ENCODE data around the gene THTPA. TPM values are rescaled to one million over a fixed set of nuclear protein-coding genes. Genes with fewer than 3 reads are reported as not detected.

THTPA gene
- total and polyA plus RNA-seq, 3 experiments from 2014 or later, result 10.7 to 13.4 (median 13.4) TPM

GRCh38 chr14:23543403-23543802, 12.7 kb upstream of the THTPA start:
- POLR2A ChIA-PET, result no interaction called here
- H3K27me3 Mint-ChIP-seq, result peaks cover 3 to 4% of the 10 kb centered on the region in 2 donors
- H3K27me3 ChIP-seq (ENCODE audit: insufficient read depth, low read length, poor library complexity, severe bottlenecking), result no peaks in the 10 kb centered on the region
- no peaks in the 10 kb centered on the region for H3K36me3 Mint-ChIP-seq
- H3K4me3 ChIP-seq (ENCODE audit: low read length), result no peak overlapping the region
- no peak overlapping the region for H3K27ac Mint-ChIP-seq
- CTCF ChIA-PET, result interaction anchor here (8.1 kb wide), 1 partner anchor 16 kb away, joined by 52 read pairs; no protein-coding TSS in a partner anchor
- no peaks in the 10 kb centered on the region for H3K9me3 Mint-ChIP-seq
- DNase-seq, result no peak
- H3K4me1 ChIP-seq (ENCODE audit: insufficient read depth, low read length), result no peaks in the 10 kb centered on the region
- H3K9me3 ChIP-seq (ENCODE audit: low read length), result no peaks in the 10 kb centered on the region
- H3K4me1 Mint-ChIP-seq, result no peaks in the 10 kb centered on the region
- H3K27ac ChIP-seq (ENCODE audit: low read depth, low read length), result no peak overlapping the region
- H3K36me3 ChIP-seq (ENCODE audit: insufficient read depth, low read length), result no peaks in the 10 kb centered on the region
- H3K4me3 Mint-ChIP-seq, result no peak overlapping the region

GRCh38 chr14:23544511-23545447, 11.3 kb upstream of the THTPA start:
- DNase-seq, result no peak
- ChIA-PET POLR2A (no interaction called here), CTCF (interaction anchor here (1.6 kb wide), 1 partner anchor 37 kb away, joined by 3 read pairs; no protein-coding TSS in a partner anchor)
- Histone ChIP-seq H3K36me3 (ENCODE audit: insufficient read depth, low read length) (no peaks in the 10 kb centered on the region), H3K4me3 (ENCODE audit: low read length) (no peak overlapping the region), H3K27ac (ENCODE audit: low read depth, low read length) (no peak overlapping the region), H3K9me3 (ENCODE audit: low read length) (no peaks in the 10 kb centered on the region), H3K27me3 (ENCODE audit: insufficient read depth, low read length, poor library complexity, severe bottlenecking) (peaks cover 5% of the 10 kb centered on the region), H3K4me1 (ENCODE audit: insufficient read depth, low read length) (no peaks in the 10 kb centered on the region)
- H3K9me3 Mint-ChIP-seq, result no peaks in the 10 kb centered on the region
- H3K27me3 Mint-ChIP-seq, result peaks cover under 1 to 4% of the 10 kb centered on the region in 2 donors
- no peaks in the 10 kb centered on the region for H3K36me3 Mint-ChIP-seq
- H3K27ac Mint-ChIP-seq, result peak overlapping the region in 2 of 8 donors; percentile 13 to 75
- H3K4me1 Mint-ChIP-seq, result no peaks in the 10 kb centered on the region
- H3K4me3 Mint-ChIP-seq, result no peak overlapping the region

GRCh38 chr14:23545740-23546365, 10.2 kb upstream of the THTPA start:
- H3K4me3 Mint-ChIP-seq, result no peak overlapping the region
- peak overlapping the region in 1 of 8 donors; percentile 13 for H3K27ac Mint-ChIP-seq
- peaks cover 5% of the 10 kb centered on the region for H3K27me3 ChIP-seq (ENCODE audit: insufficient read depth, low read length, poor library complexity, severe bottlenecking)
- ChIA-PET POLR2A (no interaction called here), CTCF (interaction anchor here (1.6 kb wide), 1 partner anchor 36 kb away, joined by 3 read pairs; no protein-coding TSS in a partner anchor)
- DNase-seq, result no peak
- H3K27me3 Mint-ChIP-seq, result peaks cover 0 to 4% of the 10 kb centered on the region in 2 donors
- no peaks in the 10 kb centered on the region for H3K36me3 ChIP-seq (ENCODE audit: insufficient read depth, low read length)
- H3K27ac ChIP-seq (ENCODE audit: low read depth, low read length), result no peak overlapping the region
- H3K9me3 Mint-ChIP-seq, result no peaks in the 10 kb centered on the region
- peaks cover 5% of the 10 kb centered on the region for H3K4me1 ChIP-seq (ENCODE audit: insufficient read depth, low read length)
- H3K36me3 Mint-ChIP-seq, result no peaks in the 10 kb centered on the region
- no peaks in the 10 kb centered on the region for H3K9me3 ChIP-seq (ENCODE audit: low read length)
- no peaks in the 10 kb centered on the region for H3K4me1 Mint-ChIP-seq
- no peak overlapping the region for H3K4me3 ChIP-seq (ENCODE audit: low read length)

- Mint-ChIP-seq H3K27ac (no peak overlapping the region), H3K4me3 (no peak overlapping the region), H3K27me3 (peaks cover 0 to 4% of the 10 kb centered on the region in 2 donors), H3K36me3 (no peaks in the 10 kb centered on the region), H3K4me1 (peaks cover 0 to 4% (median 3%) of the 10 kb centered on the region in 3 donors), H3K9me3 (no peaks in the 10 kb centered on the region)
- no peaks in the 10 kb centered on the region for H3K9me3 ChIP-seq (ENCODE audit: low read length)
- ChIA-PET POLR2A (no interaction called here), CTCF (interaction anchor here (1.6 kb wide), 1 partner anchor 35 kb away, joined by 3 read pairs; no protein-coding TSS in a partner anchor)
- H3K4me3 ChIP-seq (ENCODE audit: low read length), result no peak overlapping the region
- no peak overlapping the region for H3K27ac ChIP-seq (ENCODE audit: low read depth, low read length)
- peaks cover 11% of the 10 kb centered on the region for H3K4me1 ChIP-seq (ENCODE audit: insufficient read depth, low read length)
- H3K27me3 ChIP-seq (ENCODE audit: insufficient read depth, low read length, poor library complexity, severe bottlenecking), result peaks cover 5% of the 10 kb centered on the region
- DNase-seq, result no peak
- no peaks in the 10 kb centered on the region for H3K36me3 ChIP-seq (ENCODE audit: insufficient read depth, low read length)
These were observed 9.5 kb upstream of the THTPA start for GRCh38 chr14:23546450-23547035.

GRCh38 chr14:23547924-23548323, 8.1 kb upstream of the THTPA start:
- Histone ChIP-seq H3K9me3 (ENCODE audit: low read length) (no peaks in the 10 kb centered on the region), H3K4me3 (ENCODE audit: low read length) (no peak overlapping the region), H3K27me3 (ENCODE audit: insufficient read depth, low read length, poor library complexity, severe bottlenecking) (peaks cover 5% of the 10 kb centered on the region), H3K4me1 (ENCODE audit: insufficient read depth, low read length) (peaks cover 16% of the 10 kb centered on the region), H3K36me3 (ENCODE audit: insufficient read depth, low read length) (no peaks in the 10 kb centered on the region), H3K27ac (ENCODE audit: low read depth, low read length) (no peak overlapping the region)
- CTCF ChIA-PET, result interaction anchor here (1.4 kb wide), 1 partner anchor 15 kb away, joined by 4 read pairs; no protein-coding TSS in a partner anchor
- no peak for DNase-seq
- Mint-ChIP-seq H3K4me1 (peaks cover 6 to 9% (median 6%) of the 10 kb centered on the region in 3 donors), H3K4me3 (no peak overlapping the region), H3K27ac (no peak overlapping the region), H3K9me3 (no peaks in the 10 kb centered on the region), H3K36me3 (no peaks in the 10 kb centered on the region), H3K27me3 (peaks cover 0 to 1% of the 10 kb centered on the region in 2 donors)
- POLR2A ChIA-PET, result no interaction called here

- H3K4me3 ChIP-seq (ENCODE audit: low read length), result no peak overlapping the region
These were observed 7.4 kb upstream of the THTPA start for GRCh38 chr14:23548351-23549318.

GRCh38 chr14:23550131-23550811, 5.8 kb upstream of the THTPA start:
- H3K36me3 Mint-ChIP-seq, result no peaks in the 10 kb centered on the region
- H3K4me1 Mint-ChIP-seq, result peaks cover 6 to 11% (median 7%) of the 10 kb centered on the region in 3 donors
- Histone ChIP-seq H3K27me3 (ENCODE audit: insufficient read depth, low read length, poor library complexity, severe bottlenecking) (peaks cover 5% of the 10 kb centered on the region), H3K36me3 (ENCODE audit: insufficient read depth, low read length) (no peaks in the 10 kb centered on the region), H3K4me3 (ENCODE audit: low read length) (no peak overlapping the region), H3K4me1 (ENCODE audit: insufficient read depth, low read length) (peaks cover 18% of the 10 kb centered on the region), H3K9me3 (ENCODE audit: low read length) (no peaks in the 10 kb centered on the region), H3K27ac (ENCODE audit: low read depth, low read length) (no peak overlapping the region)
- DNase-seq, result no peak
- no peaks in the 10 kb centered on the region for H3K9me3 Mint-ChIP-seq
- no peak overlapping the region for H3K4me3 Mint-ChIP-seq
- ChIA-PET CTCF (interaction anchor here (1.1 to 1.4 kb wide), 2 partner anchors 9 to 11 kb away, joined by 5 to 7 read pairs; no protein-coding TSS in a partner anchor), POLR2A (no interaction called here)
- H3K27ac Mint-ChIP-seq, result no peak overlapping the region
- peaks cover 0 to 1% of the 10 kb centered on the region in 2 donors for H3K27me3 Mint-ChIP-seq

More at GRCh38 chr14:23548351-23549318, 7.4 kb upstream of the THTPA start:
- Histone ChIP-seq H3K27me3 (ENCODE audit: insufficient read depth, low read length, poor library complexity, severe bottlenecking) (peaks cover 5% of the 10 kb centered on the region), H3K9me3 (ENCODE audit: low read length) (no peaks in the 10 kb centered on the region), H3K36me3 (ENCODE audit: insufficient read depth, low read length) (no peaks in the 10 kb centered on the region), H3K4me1 (ENCODE audit: insufficient read depth, low read length) (peaks cover 16% of the 10 kb centered on the region), H3K27ac (ENCODE audit: low read depth, low read length) (no peak overlapping the region)
- POLR2A ChIA-PET, result no interaction called here
- CTCF ChIA-PET, result interaction anchor here (0.8 to 1.4 kb wide), 4 partner anchors 10 to 70 kb away, joined by 3 to 7 read pairs (median 4); no protein-coding TSS in a partner anchor
- H3K27me3 Mint-ChIP-seq, result peaks cover 0 to 1% of the 10 kb centered on the region in 2 donors
- no peaks in the 10 kb centered on the region for H3K36me3 Mint-ChIP-seq
- no peak overlapping the region for H3K4me3 Mint-ChIP-seq
- DNase-seq, result no peak
- no peak overlapping the region for H3K27ac Mint-ChIP-seq
- no peaks in the 10 kb centered on the region for H3K9me3 Mint-ChIP-seq
- H3K4me1 Mint-ChIP-seq, result peaks cover 6 to 9% (median 6%) of the 10 kb centered on the region in 3 donors
